Uterus (tissue), 4 donors: ENCODE measurements around the gene PAM16. TPM values are rescaled to one million over a fixed set of nuclear protein-coding genes. Genes with fewer than 3 reads are reported as not detected.
"Not testable (repeated sequence)": the region's sequence is repeated elsewhere in the genome, so short reads cannot be mapped to it uniquely, and the experiment has no call there.

Source experiments
- DNase-seq, 2 donors: peaks; one replicate each; pipeline ENCODE4 v3.0.0-alpha.2; 2019 to 2020
- H3K27ac ChIP-seq, 2 donors: fragments of 200-600 bp; sonication (generic); 1 replicate in 1 of 2; 2 replicates in 1 of 2; pipeline ENCODE4 v1.5.1; 2016 to 2018
- H3K27me3 ChIP-seq, 2 donors: fragments of 200-600 bp; sonication (generic); one replicate each; pipeline ENCODE4 v1.5.1; 2018 to 2019; ENCODE audit warnings: control low read depth in 1 of 2
- H3K36me3 ChIP-seq, 2 donors: fragments of 200-600 bp; sonication (generic); one replicate each; pipeline ENCODE4 v1.5.1; 2019; ENCODE audit warnings: control low read depth in 1 of 2
- H3K4me1 ChIP-seq, 2 donors: fragments of 200-600 bp; sonication (generic); one replicate each; pipeline ENCODE4 v1.5.1; 2018 to 2019; ENCODE audit warnings: control low read depth in 1 of 2
- H3K4me3 ChIP-seq, 2 donors: fragments of 200-600 bp; sonication (generic); 1 replicate in 1 of 2; 2 replicates in 1 of 2; pipeline ENCODE4 v1.5.1; 2018 to 2019; ENCODE audit warnings: mild to moderate bottlenecking in 1 of 2
- H3K9me3 ChIP-seq, 2 donors: fragments of 200-600 bp; sonication (generic); one replicate each; pipeline ENCODE4 v1.5.1; 2019; ENCODE audit warnings: control low read depth in 1 of 2
- CTCF ChIP-seq, 4 experiments: fragments of 200-600 bp in 2 of 4; fragments of 450-650 bp in 2 of 4; sonication (generic) in 2 of 4; IDR thresholded peaks; one replicate each; pipeline ENCODE4 v1.5.1; 2016 to 2019; ENCODE audit warnings: antibody characterized with exemption in 4 of 4, mild to moderate bottlenecking in 2 of 4, moderate library complexity in 1 of 4
- POLR2A ChIP-seq, 2 donors: fragments of 450-650 bp; IDR thresholded peaks; one replicate each; pipeline ENCODE4 v1.6.1; 2016; ENCODE audit warnings: antibody characterized with exemption in 2 of 2, mild to moderate bottlenecking in 1 of 2, moderate library complexity in 1 of 2
- intact Hi-C: fragments of 100-400 bp; cut with DNase I; formaldehyde crosslinking; loops from one replicate; pipeline ENCODE4 v1.15.1; 2023; ENCODE audit warnings: low total_unique reads
- total RNA-seq, 4 donors: library from RNA; depleted of rRNA in 3 of 4; stranded (reverse); fragments of >200 nt in 3 of 4; gene quantifications; one replicate each; pipeline versions ENCODE4 v1.1.0 to v1.2.4, GENCODE V29; 2014 to 2023
- donor health status: DM: yes; HTN: yes; CAD: no.

Gene PAM16
- total RNA-seq, result 100 to 1,000 TPM in 1 of 4 donors, 10 to 100 TPM in 2, 1 to 10 TPM in 1; 8.9 to 438 (median 35.3) TPM

GRCh38 chr16:4350787-4351659, at the start of gene PAM16:
TSS of gene PAM16 (minus strand) at chr16:4351321. CDS start at chr16:4351234, 87 bp downstream.
- Histone ChIP-seq H3K27me3 (no peaks in the 10 kb centered on the region), H3K27ac (peak within 1 kb of the TSS; percentile 79 to 88), H3K9me3 (no peaks in the 10 kb centered on the region), H3K4me1 (no peaks in the 10 kb centered on the region), H3K36me3 (no peaks in the 10 kb centered on the region), H3K4me3 (peak within 1 kb of the TSS; percentile 56 to 93)
- DNase-seq, result peak; percentile 97 to 98
- intact Hi-C loops, result no loop called here
- TF ChIP-seq POLR2A (IDR thresholded peaks at IDR 0.05) (peak in 1 of 2 donors; percentile 50), CTCF (IDR thresholded peaks at IDR 0.05) (peak in 3 of 4 experiments; percentile 14 to 22 (median 20))

GRCh38 chr16:4399001-4399730, 48.0 kb upstream of the PAM16 start:
- TF ChIP-seq POLR2A (IDR thresholded peaks at IDR 0.05), result no peak
- TF ChIP-seq CTCF (IDR thresholded peaks at IDR 0.05), result no peak
- intact Hi-C loops, result no loop called here
- DNase-seq, result no peak
- Histone ChIP-seq H3K4me1 (no peaks in the 10 kb centered on the region), H3K27ac (no peak overlapping the region), H3K9me3 (no peaks in the 10 kb centered on the region), H3K36me3 (no peaks in the 10 kb centered on the region), H3K27me3 (no peaks in the 10 kb centered on the region), H3K4me3 (no peak overlapping the region)

GRCh38 chr16:4395055-4395726, 44.1 kb upstream of the PAM16 start:
- Histone ChIP-seq H3K9me3 (no peaks in the 10 kb centered on the region), H3K27ac (no peak overlapping the region), H3K27me3 (no peaks in the 10 kb centered on the region), H3K4me1 (peaks cover 6 to 15% of the 10 kb centered on the region in 2 donors), H3K4me3 (no peak overlapping the region), H3K36me3 (no peaks in the 10 kb centered on the region)
- intact Hi-C loops, result no loop called here
- DNase-seq, result no peak
- TF ChIP-seq CTCF (IDR thresholded peaks at IDR 0.05) (no peak), POLR2A (IDR thresholded peaks at IDR 0.05) (no peak)

- H3K4me1 ChIP-seq, result peaks cover 6 to 17% of the 10 kb centered on the region in 2 donors
- H3K36me3 ChIP-seq, H3K27me3 ChIP-seq, H3K4me3 ChIP-seq, DNase-seq, intact Hi-C loops, H3K9me3 ChIP-seq: not testable (repeated sequence)
- H3K27ac ChIP-seq, result peak overlapping the region; percentile 83 to 89
Measured at GRCh38 chr16:4393850-4394249, 42.7 kb upstream of the PAM16 start.

- intact Hi-C loops, result no loop called here
- Histone ChIP-seq H3K4me3 (no peak overlapping the region), H3K4me1 (peaks cover 6 to 21% of the 10 kb centered on the region in 2 donors), H3K27ac (peak overlapping the region; percentile 83 to 89), H3K9me3 (no peaks in the 10 kb centered on the region), H3K36me3 (no peaks in the 10 kb centered on the region), H3K27me3 (no peaks in the 10 kb centered on the region)
- TF ChIP-seq POLR2A (IDR thresholded peaks at IDR 0.05), result no peak
- TF ChIP-seq CTCF (IDR thresholded peaks at IDR 0.05), result no peak
- no peak for DNase-seq
Measured at GRCh38 chr16:4393240-4393600, 42.1 kb upstream of the PAM16 start.
